Lower lobe of right lung (tissue), 2 donors: Measurements from ENCODE around the gene NEK1. TPM values are rescaled to one million over a fixed set of nuclear protein-coding genes. Genes with fewer than 3 reads are reported as not detected.

Experiments used
- ATAC-seq, 2 donors: fragments of 200-7000 bp; cut with Tn5 transposase; one replicate each; pipeline ENCODE4 v1.9.1; 2020 to 2022; ENCODE audit warnings: mild to moderate bottlenecking in 2 of 2, moderate library complexity in 2 of 2
- DNase-seq: peaks from one replicate; pipeline ENCODE4 v3.0.0-alpha.2; 2020
- H3K27ac ChIP-seq: fragments of 200-600 bp; one replicate; pipeline ENCODE4 v1.8.0; 2022
- H3K27me3 ChIP-seq: fragments of 200-600 bp; one replicate; pipeline ENCODE4 v1.8.0; 2022; ENCODE audit warnings: low read depth
- H3K36me3 ChIP-seq: fragments of 200-600 bp; one replicate; pipeline ENCODE4 v1.8.0; 2022; ENCODE audit warnings: mild to moderate bottlenecking
- H3K4me1 ChIP-seq: fragments of 200-600 bp; one replicate; pipeline ENCODE4 v1.8.0; 2022
- H3K4me3 ChIP-seq: fragments of 200-600 bp; one replicate; pipeline ENCODE4 v1.8.0; 2022; ENCODE audit warnings: mild to moderate bottlenecking
- H3K9me3 ChIP-seq: fragments of 200-600 bp; one replicate; pipeline ENCODE4 v1.8.0; 2022
- intact Hi-C: fragments of 100-400 bp; cut with DNase I; formaldehyde crosslinking; loops from one replicate; pipeline ENCODE4 v1.11.0; 2022
- total RNA-seq: library from RNA; stranded (reverse); fragmentation: NEBNext Ultra II Directional; extraction: Animal tissue kit (Norgen Biotek cat#: 25700); gene quantifications from one replicate; pipeline ENCODE4 v1.2.1, GENCODE V29; 2021
- TF ChIP-seq, protein P1 (sequence below): fragments of 200-600 bp; IDR thresholded peaks from one replicate; pipeline ENCODE4 v1.8.0; 2022; ENCODE audit warnings: antibody characterized with exemption, mild to moderate bottlenecking
- donor health status: DM: no; HTN: yes; CAD: no; lungs with severe emphysema.

NEK1 gene
- total RNA-seq, 1 donor from 2014 or later = 12.1 TPM

DNA sequence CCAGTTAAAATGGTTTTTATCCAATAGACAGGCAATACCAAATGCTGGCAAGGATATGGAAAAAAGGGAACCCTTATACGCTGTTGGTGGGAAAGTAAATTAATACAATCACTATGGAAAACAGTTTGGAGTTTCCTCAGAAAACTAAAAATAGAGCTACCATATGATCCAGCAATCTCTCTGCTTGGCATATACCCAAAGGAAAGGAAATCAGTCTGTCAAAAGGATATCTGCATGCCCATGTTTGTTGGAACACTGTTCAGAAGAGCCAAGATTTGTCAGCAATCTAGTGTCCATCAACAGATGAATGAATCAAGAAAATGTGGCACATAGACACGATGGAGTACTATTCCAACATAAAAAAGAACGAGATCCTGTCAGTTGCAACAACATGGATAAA, 250.6 kb downstream of the NEK1 start:
- Histone ChIP-seq H3K36me3 (no peaks in the 10 kb centered on the region), H3K27ac (no peak overlapping the region), H3K27me3 (no peaks in the 10 kb centered on the region), H3K9me3 (no peaks in the 10 kb centered on the region), H3K4me3 (no peak overlapping the region), H3K4me1 (no peaks in the 10 kb centered on the region)
- intact Hi-C loops = no loop called here
- ATAC-seq (no peak), DNase-seq (no peak)
- TF ChIP-seq, protein P1, sequence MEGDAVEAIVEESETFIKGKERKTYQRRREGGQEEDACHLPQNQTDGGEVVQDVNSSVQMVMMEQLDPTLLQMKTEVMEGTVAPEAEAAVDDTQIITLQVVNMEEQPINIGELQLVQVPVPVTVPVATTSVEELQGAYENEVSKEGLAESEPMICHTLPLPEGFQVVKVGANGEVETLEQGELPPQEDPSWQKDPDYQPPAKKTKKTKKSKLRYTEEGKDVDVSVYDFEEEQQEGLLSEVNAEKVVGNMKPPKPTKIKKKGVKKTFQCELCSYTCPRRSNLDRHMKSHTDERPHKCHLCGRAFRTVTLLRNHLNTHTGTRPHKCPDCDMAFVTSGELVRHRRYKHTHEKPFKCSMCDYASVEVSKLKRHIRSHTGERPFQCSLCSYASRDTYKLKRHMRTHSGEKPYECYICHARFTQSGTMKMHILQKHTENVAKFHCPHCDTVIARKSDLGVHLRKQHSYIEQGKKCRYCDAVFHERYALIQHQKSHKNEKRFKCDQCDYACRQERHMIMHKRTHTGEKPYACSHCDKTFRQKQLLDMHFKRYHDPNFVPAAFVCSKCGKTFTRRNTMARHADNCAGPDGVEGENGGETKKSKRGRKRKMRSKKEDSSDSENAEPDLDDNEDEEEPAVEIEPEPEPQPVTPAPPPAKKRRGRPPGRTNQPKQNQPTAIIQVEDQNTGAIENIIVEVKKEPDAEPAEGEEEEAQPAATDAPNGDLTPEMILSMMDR = no peak

- Histone ChIP-seq H3K27ac (no peak overlapping the region), H3K4me1 (no peaks in the 10 kb centered on the region), H3K27me3 (no peaks in the 10 kb centered on the region), H3K9me3 (no peaks in the 10 kb centered on the region), H3K4me3 (no peak overlapping the region), H3K36me3 (no peaks in the 10 kb centered on the region)
- no peak for DNase-seq
- TF ChIP-seq, protein P1 = no peak
- intact Hi-C loops = no loop called here
- no peak for ATAC-seq
Observed at GRCh38 chr4:169359961-169360360, 252.4 kb downstream of the NEK1 start.

- Histone ChIP-seq H3K27me3 (no peaks in the 10 kb centered on the region), H3K4me3 (no peak overlapping the region), H3K4me1 (no peaks in the 10 kb centered on the region), H3K9me3 (no peaks in the 10 kb centered on the region), H3K36me3 (no peaks in the 10 kb centered on the region), H3K27ac (no peak overlapping the region)
- TF ChIP-seq, protein P1 = no peak
- intact Hi-C loops = no loop called here
- ATAC-seq (no peak), DNase-seq (no peak)
Observed at GRCh38 chr4:169352360-169352759, 260.0 kb downstream of the NEK1 start.

DNA sequence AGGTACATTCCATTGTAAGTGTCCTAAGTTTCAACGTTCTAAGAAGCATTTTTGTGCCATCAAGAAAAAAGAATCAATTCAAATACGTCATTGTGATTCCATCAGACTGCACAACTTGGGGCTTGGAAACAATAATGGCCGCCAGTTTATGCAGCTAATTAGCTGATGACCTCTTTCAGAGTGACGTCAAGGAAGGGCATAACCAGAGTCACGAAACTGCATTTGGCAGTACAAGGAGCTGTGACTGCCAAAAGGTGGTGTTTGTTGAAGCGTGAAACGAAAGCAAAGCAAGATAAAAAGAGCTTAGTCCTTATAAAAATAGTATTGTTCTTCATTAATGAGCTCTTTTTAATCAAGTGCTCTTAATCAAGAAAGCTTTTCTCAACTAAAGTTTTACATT, 260.5 kb downstream of the NEK1 start:
- TF ChIP-seq, protein P1 = no peak
- no peaks in the 10 kb centered on the region for H3K4me1 ChIP-seq
- no peak overlapping the region for H3K4me3 ChIP-seq
- DNase-seq (no peak), ATAC-seq (no peak)
- no peaks in the 10 kb centered on the region for H3K9me3 ChIP-seq
- H3K36me3 ChIP-seq = no peaks in the 10 kb centered on the region
- no peak overlapping the region for H3K27ac ChIP-seq
- no peaks in the 10 kb centered on the region for H3K27me3 ChIP-seq
- intact Hi-C loops = no loop called here

- TF ChIP-seq, protein P1 = no peak
- intact Hi-C loops = no loop called here
- H3K4me3 ChIP-seq = no peak overlapping the region
Observed at GRCh38 chr4:169348541-169348940, 263.8 kb downstream of the NEK1 start.

DNA sequence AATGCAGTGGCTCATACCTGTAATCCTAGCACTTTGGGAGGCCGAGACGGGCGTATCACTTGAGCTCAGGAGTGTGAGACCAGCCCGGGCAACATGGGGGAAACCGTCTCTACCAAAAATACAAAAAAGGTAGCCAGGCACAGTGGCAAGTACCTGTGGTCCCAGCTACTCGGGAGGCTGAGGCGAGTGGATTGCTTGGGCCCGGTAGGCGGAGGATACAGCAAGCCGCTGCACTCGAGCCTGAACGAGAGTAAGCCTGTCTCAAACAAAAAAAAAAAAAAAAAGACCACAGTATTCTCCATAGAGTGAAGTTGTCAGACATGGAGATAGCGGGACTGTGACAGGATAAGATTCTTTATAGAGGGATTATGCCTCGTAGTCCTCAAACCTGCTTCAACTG, 265.5 kb downstream of the NEK1 start:
- no peak for ATAC-seq
- TF ChIP-seq, protein P1 = no peak
- no peaks in the 10 kb centered on the region for H3K27me3 ChIP-seq
- H3K4me3 ChIP-seq = no peak overlapping the region
- H3K9me3 ChIP-seq = no peaks in the 10 kb centered on the region
- no peaks in the 10 kb centered on the region for H3K4me1 ChIP-seq
- no peak for DNase-seq
- intact Hi-C loops = no loop called here
- H3K36me3 ChIP-seq = no peaks in the 10 kb centered on the region
- no peak overlapping the region for H3K27ac ChIP-seq

More at GRCh38 chr4:169348541-169348940, 263.8 kb downstream of the NEK1 start:
- DNase-seq (no peak), ATAC-seq (no peak)
- Histone ChIP-seq H3K4me1 (no peaks in the 10 kb centered on the region), H3K9me3 (no peaks in the 10 kb centered on the region), H3K36me3 (no peaks in the 10 kb centered on the region), H3K27ac (no peak overlapping the region), H3K27me3 (no peaks in the 10 kb centered on the region)
